Measurements from ENCODE around the gene SLC4A3. TPM values are rescaled to one million over a fixed set of nuclear protein-coding genes. Genes with fewer than 3 reads are reported as not detected.

The SLC4A3 gene
- total RNA-seq, 3 donors from 2014 or later (not counting 1 experiment from before 2014, with no cell fraction given) = 0.15 to 0.45 TPM; not detected in 1

DNA sequence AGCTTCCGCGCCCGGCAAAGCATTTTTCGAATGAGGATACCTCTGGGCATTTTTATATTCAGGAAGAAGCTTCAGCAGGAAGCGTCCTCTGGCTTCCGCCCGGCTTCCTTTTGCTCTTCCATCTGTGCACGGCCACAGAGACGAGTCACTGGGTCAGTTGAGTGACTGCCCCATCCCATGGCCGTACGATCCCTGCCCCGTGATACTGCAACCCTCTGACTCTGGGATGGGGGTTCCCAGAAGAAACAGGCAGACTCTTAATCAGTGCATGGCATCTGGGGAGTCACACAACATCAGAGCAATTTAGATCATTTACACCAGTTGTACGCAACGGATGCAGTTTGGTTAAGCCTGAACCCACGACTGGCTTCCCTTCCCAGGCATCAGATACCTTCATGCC, 40.9 kb downstream of the SLC4A3 start:
- no peaks in the 10 kb centered on the region for H3K4me1 Mint-ChIP-seq

DNA sequence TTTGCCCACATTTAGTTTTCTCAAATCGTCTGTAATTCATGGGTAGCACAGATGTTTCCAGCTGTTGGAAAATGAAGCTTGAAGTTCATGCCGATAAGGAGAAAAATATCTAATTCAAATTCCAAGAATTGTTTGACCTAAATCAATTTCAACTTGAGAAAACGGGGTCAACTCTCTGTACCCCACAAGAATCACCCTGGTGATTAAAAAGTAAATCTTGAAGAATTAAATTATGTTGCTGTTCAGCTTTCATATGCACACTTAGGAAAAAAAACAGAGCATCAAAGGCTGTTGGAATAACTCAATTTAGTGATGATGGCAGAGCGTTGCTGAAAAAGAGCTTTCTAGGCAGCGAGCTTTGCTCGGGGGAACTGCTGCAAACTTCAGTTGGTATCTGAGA, 43.0 kb downstream of the SLC4A3 start:
- Histone ChIP-seq H3K4me3 (ENCODE audit: low read length) (no peak overlapping the region), H3K27ac (ENCODE audit: low read length) (no peak overlapping the region), H3K27me3 (ENCODE audit: control insufficient read depth, insufficient read depth, low read length) (no peaks in the 10 kb centered on the region), H3K4me1 (ENCODE audit: control insufficient read depth, insufficient read depth, low read length) (no peaks in the 10 kb centered on the region), H3K9me3 (ENCODE audit: control insufficient read depth, insufficient read depth, low read length) (no peaks in the 10 kb centered on the region), H3K36me3 (ENCODE audit: control insufficient read depth, insufficient read depth, low read length) (no peaks in the 10 kb centered on the region)
- WGBS (ENCODE audit: insufficient coverage) = 88% methylated on average over 2 of the region's 6 CpGs
- ATAC-seq (no peak), DNase-seq (no peak)
- intact Hi-C loops (cut with micrococcal nuclease) = no loop called here
- Mint-ChIP-seq H3K4me3 (no peak overlapping the region), H3K27me3 (ENCODE audit: low read depth in 2 of 2) (peaks cover 13 to 32% of the 10 kb centered on the region in 2 donors), H3K4me1 (no peaks in the 10 kb centered on the region), H3K27ac (no peak overlapping the region), H3K36me3 (no peaks in the 10 kb centered on the region), H3K9me3 (no peaks in the 10 kb centered on the region)
- TF ChIP-seq, protein P1, sequence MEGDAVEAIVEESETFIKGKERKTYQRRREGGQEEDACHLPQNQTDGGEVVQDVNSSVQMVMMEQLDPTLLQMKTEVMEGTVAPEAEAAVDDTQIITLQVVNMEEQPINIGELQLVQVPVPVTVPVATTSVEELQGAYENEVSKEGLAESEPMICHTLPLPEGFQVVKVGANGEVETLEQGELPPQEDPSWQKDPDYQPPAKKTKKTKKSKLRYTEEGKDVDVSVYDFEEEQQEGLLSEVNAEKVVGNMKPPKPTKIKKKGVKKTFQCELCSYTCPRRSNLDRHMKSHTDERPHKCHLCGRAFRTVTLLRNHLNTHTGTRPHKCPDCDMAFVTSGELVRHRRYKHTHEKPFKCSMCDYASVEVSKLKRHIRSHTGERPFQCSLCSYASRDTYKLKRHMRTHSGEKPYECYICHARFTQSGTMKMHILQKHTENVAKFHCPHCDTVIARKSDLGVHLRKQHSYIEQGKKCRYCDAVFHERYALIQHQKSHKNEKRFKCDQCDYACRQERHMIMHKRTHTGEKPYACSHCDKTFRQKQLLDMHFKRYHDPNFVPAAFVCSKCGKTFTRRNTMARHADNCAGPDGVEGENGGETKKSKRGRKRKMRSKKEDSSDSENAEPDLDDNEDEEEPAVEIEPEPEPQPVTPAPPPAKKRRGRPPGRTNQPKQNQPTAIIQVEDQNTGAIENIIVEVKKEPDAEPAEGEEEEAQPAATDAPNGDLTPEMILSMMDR (IDR thresholded peaks at IDR 0.05) = no peak

More for the DNA sequence above, 40.9 kb downstream of the SLC4A3 start:
- ATAC-seq = no peak
- peaks cover 11 to 18% of the 10 kb centered on the region in 2 donors for H3K27me3 Mint-ChIP-seq (ENCODE audit: low read depth in 2 of 2)
- Histone ChIP-seq H3K4me1 (ENCODE audit: control insufficient read depth, insufficient read depth, low read length) (no peaks in the 10 kb centered on the region), H3K27ac (ENCODE audit: low read length) (no peak overlapping the region), H3K36me3 (ENCODE audit: control insufficient read depth, insufficient read depth, low read length) (no peaks in the 10 kb centered on the region), H3K4me3 (ENCODE audit: low read length) (no peak overlapping the region), H3K9me3 (ENCODE audit: control insufficient read depth, insufficient read depth, low read length) (no peaks in the 10 kb centered on the region), H3K27me3 (ENCODE audit: control insufficient read depth, insufficient read depth, low read length) (peaks cover 3% of the 10 kb centered on the region)
- DNase-seq = no peak
- H3K9me3 Mint-ChIP-seq = no peaks in the 10 kb centered on the region
- no peaks in the 10 kb centered on the region for H3K36me3 Mint-ChIP-seq
- intact Hi-C loops (cut with micrococcal nuclease) = no loop called here
- TF ChIP-seq, protein P1 (IDR thresholded peaks at IDR 0.05) = no peak
- H3K27ac Mint-ChIP-seq = no peak overlapping the region
- no peak overlapping the region for H3K4me3 Mint-ChIP-seq
- 84% methylated on average over 15 of the region's 15 CpGs for WGBS (ENCODE audit: insufficient coverage)

DNA sequence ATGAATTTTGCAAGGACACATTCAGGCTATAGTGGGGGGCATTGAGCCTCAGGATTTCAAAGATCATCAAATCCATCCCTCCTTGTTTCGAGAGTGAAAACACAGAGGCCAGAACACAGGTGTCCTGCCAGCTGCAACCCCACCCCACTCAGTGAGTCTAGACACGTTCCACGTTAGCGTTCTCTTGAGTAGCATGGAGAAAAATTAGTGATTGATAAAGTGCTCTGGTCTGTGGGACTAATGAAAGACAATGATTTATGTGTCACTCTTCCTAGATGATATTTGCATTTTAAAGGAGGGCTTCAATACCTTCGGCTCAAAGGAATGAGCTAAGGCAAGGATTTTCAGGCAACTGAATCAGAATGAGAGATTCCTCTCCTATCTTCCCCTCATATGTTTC, 43.8 kb downstream of the SLC4A3 start:
- Histone ChIP-seq H3K27me3 (ENCODE audit: control insufficient read depth, insufficient read depth, low read length) (no peaks in the 10 kb centered on the region), H3K4me3 (ENCODE audit: low read length) (no peak overlapping the region), H3K27ac (ENCODE audit: low read length) (no peak overlapping the region), H3K36me3 (ENCODE audit: control insufficient read depth, insufficient read depth, low read length) (no peaks in the 10 kb centered on the region), H3K4me1 (ENCODE audit: control insufficient read depth, insufficient read depth, low read length) (no peaks in the 10 kb centered on the region), H3K9me3 (ENCODE audit: control insufficient read depth, insufficient read depth, low read length) (no peaks in the 10 kb centered on the region)
- Mint-ChIP-seq H3K27ac (no peak overlapping the region), H3K4me1 (no peaks in the 10 kb centered on the region), H3K9me3 (no peaks in the 10 kb centered on the region), H3K27me3 (ENCODE audit: low read depth in 2 of 2) (peaks cover 13 to 38% of the 10 kb centered on the region in 2 donors), H3K4me3 (no peak overlapping the region), H3K36me3 (no peaks in the 10 kb centered on the region)
- TF ChIP-seq, protein P1 (IDR thresholded peaks at IDR 0.05) = no peak
- DNase-seq (no peak), ATAC-seq (no peak)
- 82% methylated on average over 4 of the region's 5 CpGs for WGBS (ENCODE audit: insufficient coverage)
- intact Hi-C loops (cut with micrococcal nuclease) = no loop called here

DNA sequence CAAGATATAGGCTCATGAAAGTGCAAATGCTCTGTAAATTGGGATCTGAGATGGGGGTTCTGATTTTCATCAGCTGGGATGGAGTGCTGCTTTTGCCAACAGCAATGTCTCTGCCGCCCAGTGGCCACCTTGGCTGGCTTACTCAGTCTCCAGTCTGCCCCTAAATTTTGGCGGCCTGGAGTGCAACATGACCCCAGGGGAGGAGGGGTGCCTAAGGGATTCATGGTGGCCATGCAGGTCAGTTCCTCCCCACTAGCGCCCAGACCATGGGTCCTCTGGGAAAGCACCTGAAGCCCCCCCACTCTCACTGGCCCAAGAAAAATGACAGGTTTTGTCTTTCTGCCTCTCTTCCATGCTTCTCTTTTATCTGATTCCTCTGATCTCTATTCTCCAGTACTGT, 45.0 kb downstream of the SLC4A3 start:
- Histone ChIP-seq H3K27ac (ENCODE audit: low read length) (no peak overlapping the region), H3K4me3 (ENCODE audit: low read length) (no peak overlapping the region), H3K4me1 (ENCODE audit: control insufficient read depth, insufficient read depth, low read length) (no peaks in the 10 kb centered on the region), H3K9me3 (ENCODE audit: control insufficient read depth, insufficient read depth, low read length) (no peaks in the 10 kb centered on the region), H3K27me3 (ENCODE audit: control insufficient read depth, insufficient read depth, low read length) (no peaks in the 10 kb centered on the region), H3K36me3 (ENCODE audit: control insufficient read depth, insufficient read depth, low read length) (no peaks in the 10 kb centered on the region)
- Mint-ChIP-seq H3K27me3 (ENCODE audit: low read depth in 2 of 2) (peaks cover 8 to 38% of the 10 kb centered on the region in 2 donors), H3K9me3 (no peaks in the 10 kb centered on the region), H3K36me3 (no peaks in the 10 kb centered on the region), H3K4me1 (no peaks in the 10 kb centered on the region), H3K27ac (no peak overlapping the region), H3K4me3 (no peak overlapping the region)
- ATAC-seq (no peak), DNase-seq (no peak)
- intact Hi-C loops (cut with micrococcal nuclease) = no loop called here
- 95% methylated on average over 3 of the region's 3 CpGs for WGBS (ENCODE audit: insufficient coverage)
- TF ChIP-seq, protein P1 (IDR thresholded peaks at IDR 0.05) = no peak

Measured in natural killer cell (primary cell).